GM19463 (cell line): ENCODE results near the gene WNT3A.
"Not testable (repeated sequence)": the region's sequence is repeated elsewhere in the genome, so short reads cannot be mapped to it uniquely, and the experiment has no call there.

Experiments
- ATAC-seq: cut with Tn5 transposase; IDR thresholded peaks from one replicate; pipeline ENCODE4 v1.9.1; 2021; ENCODE audit warnings: mild to moderate bottlenecking, moderate library complexity; ENCODE audit not compliant: unreplicated experiment

Gene WNT3A

GRCh38 chr1:228006786-228007048 is at the start of gene WNT3A:
WNT3A (plus strand) TSS chr1:228006998; CDS start chr1:228007129, 131 bp downstream.
- no peak for ATAC-seq

GRCh38 chr1:227958617-227959324 is 48.0 kb upstream of the WNT3A start:
- no peak for ATAC-seq

GRCh38 chr1:227959325-227959860 is 47.4 kb upstream of the WNT3A start:
- no peak for ATAC-seq

GRCh38 chr1:227961651-227962466 is 44.9 kb upstream of the WNT3A start:
- no peak for ATAC-seq

GRCh38 chr1:227966733-227967132 is 40.1 kb upstream of the WNT3A start:
- ATAC-seq = not testable (repeated sequence)

GRCh38 chr1:227967815-227968214 is 39.0 kb upstream of the WNT3A start:
- not testable (repeated sequence) for ATAC-seq

GRCh38 chr1:227970076-227970995 is 36.5 kb upstream of the WNT3A start:
- ATAC-seq = not testable (repeated sequence)

- not testable (repeated sequence) for ATAC-seq
These were observed 35.6 kb upstream of the WNT3A start for GRCh38 chr1:227971216-227971615.

- not testable (repeated sequence) for ATAC-seq
These were observed 35.0 kb upstream of the WNT3A start for GRCh38 chr1:227971643-227972282.

GRCh38 chr1:227972283-227972679 is 34.5 kb upstream of the WNT3A start:
- ATAC-seq = not testable (repeated sequence)

- ATAC-seq = not testable (repeated sequence)
These were observed 33.9 kb upstream of the WNT3A start for GRCh38 chr1:227972843-227973374.

GRCh38 chr1:227973724-227974288 is 33.0 kb upstream of the WNT3A start:
- not testable (repeated sequence) for ATAC-seq

GRCh38 chr1:227975583-227976283 is 31.1 kb upstream of the WNT3A start:
- ATAC-seq = not testable (repeated sequence)

GRCh38 chr1:227987181-227987580 is 19.6 kb upstream of the WNT3A start:
- no peak for ATAC-seq

- no peak for ATAC-seq
These were observed 12.0 kb upstream of the WNT3A start for GRCh38 chr1:227994632-227995300.

- no peak for ATAC-seq
These were observed 10.4 kb upstream of the WNT3A start for GRCh38 chr1:227996187-227996950.

- ATAC-seq = no peak
These were observed 8.3 kb upstream of the WNT3A start for GRCh38 chr1:227998374-227999055.
